Measurements from ENCODE around the gene GSTO2.

DNA sequence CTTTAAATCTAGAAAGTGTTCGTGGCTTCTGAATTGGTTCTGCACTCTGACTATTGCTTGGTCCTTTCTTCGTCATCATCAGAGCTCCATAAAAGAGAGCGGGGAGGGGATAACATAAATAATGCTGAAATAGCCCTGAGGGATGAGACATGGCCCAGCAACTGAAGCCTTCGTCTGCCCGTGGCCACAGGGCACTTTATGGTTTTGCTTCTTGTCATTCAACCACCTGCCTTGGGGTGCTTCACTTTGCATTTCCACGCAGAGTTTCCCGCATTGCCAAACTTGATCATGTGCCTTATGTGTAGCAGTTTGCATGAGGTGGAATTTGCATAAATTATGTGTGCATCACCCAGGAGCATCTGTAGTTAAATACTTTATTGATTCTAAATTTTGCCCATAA is 15.9 kb downstream of the GSTO2 start:
- TF ChIP-seq, protein P1, sequence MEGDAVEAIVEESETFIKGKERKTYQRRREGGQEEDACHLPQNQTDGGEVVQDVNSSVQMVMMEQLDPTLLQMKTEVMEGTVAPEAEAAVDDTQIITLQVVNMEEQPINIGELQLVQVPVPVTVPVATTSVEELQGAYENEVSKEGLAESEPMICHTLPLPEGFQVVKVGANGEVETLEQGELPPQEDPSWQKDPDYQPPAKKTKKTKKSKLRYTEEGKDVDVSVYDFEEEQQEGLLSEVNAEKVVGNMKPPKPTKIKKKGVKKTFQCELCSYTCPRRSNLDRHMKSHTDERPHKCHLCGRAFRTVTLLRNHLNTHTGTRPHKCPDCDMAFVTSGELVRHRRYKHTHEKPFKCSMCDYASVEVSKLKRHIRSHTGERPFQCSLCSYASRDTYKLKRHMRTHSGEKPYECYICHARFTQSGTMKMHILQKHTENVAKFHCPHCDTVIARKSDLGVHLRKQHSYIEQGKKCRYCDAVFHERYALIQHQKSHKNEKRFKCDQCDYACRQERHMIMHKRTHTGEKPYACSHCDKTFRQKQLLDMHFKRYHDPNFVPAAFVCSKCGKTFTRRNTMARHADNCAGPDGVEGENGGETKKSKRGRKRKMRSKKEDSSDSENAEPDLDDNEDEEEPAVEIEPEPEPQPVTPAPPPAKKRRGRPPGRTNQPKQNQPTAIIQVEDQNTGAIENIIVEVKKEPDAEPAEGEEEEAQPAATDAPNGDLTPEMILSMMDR (CRISPR knock-in tag; IDR thresholded peaks at IDR 0.05), result no peak
- TF ChIP-seq, protein P2, sequence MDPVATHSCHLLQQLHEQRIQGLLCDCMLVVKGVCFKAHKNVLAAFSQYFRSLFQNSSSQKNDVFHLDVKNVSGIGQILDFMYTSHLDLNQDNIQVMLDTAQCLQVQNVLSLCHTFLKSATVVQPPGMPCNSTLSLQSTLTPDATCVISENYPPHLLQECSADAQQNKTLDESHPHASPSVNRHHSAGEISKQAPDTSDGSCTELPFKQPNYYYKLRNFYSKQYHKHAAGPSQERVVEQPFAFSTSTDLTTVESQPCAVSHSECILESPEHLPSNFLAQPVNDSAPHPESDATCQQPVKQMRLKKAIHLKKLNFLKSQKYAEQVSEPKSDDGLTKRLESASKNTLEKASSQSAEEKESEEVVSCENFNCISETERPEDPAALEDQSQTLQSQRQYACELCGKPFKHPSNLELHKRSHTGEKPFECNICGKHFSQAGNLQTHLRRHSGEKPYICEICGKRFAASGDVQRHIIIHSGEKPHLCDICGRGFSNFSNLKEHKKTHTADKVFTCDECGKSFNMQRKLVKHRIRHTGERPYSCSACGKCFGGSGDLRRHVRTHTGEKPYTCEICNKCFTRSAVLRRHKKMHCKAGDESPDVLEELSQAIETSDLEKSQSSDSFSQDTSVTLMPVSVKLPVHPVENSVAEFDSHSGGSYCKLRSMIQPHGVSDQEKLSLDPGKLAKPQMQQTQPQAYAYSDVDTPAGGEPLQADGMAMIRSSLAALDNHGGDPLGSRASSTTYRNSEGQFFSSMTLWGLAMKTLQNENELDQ (CRISPR knock-in tag; IDR thresholded peaks at IDR 0.05; ENCODE audit: borderline replicate concordance), result no peak
- TF ChIP-seq, protein P3, sequence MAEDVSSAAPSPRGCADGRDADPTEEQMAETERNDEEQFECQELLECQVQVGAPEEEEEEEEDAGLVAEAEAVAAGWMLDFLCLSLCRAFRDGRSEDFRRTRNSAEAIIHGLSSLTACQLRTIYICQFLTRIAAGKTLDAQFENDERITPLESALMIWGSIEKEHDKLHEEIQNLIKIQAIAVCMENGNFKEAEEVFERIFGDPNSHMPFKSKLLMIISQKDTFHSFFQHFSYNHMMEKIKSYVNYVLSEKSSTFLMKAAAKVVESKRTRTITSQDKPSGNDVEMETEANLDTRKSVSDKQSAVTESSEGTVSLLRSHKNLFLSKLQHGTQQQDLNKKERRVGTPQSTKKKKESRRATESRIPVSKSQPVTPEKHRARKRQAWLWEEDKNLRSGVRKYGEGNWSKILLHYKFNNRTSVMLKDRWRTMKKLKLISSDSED (CRISPR knock-in tag; IDR thresholded peaks at IDR 0.05), result no peak
- TF ChIP-seq ZNF777 (CRISPR knock-in tag; IDR thresholded peaks at IDR 0.05) (no peak), TAF15 (IDR thresholded peaks at IDR 0.05; ENCODE audit: low read depth, low read length, poor library complexity, severe bottlenecking) (no peak)

All from HepG2 (cell line).